NCI-H146 (cell line): Measurements from ENCODE around the gene SLC23A2.
A peak's percentile ranks its signal among the peaks of the same experiment; 100 is the strongest.

Experiments
- DNase-seq: peaks from one replicate; lab custom pipeline; 2025; lab: John Stamatoyannopoulos, UW

SLC23A2 gene

GRCh38 chr20:4966826-4967751 lies 34.2 kb downstream of the SLC23A2 start:
- DNase-seq = peak; percentile 54

GRCh38 chr20:4962241-4962855 lies 39.0 kb downstream of the SLC23A2 start:
- DNase-seq = no peak

DNA sequence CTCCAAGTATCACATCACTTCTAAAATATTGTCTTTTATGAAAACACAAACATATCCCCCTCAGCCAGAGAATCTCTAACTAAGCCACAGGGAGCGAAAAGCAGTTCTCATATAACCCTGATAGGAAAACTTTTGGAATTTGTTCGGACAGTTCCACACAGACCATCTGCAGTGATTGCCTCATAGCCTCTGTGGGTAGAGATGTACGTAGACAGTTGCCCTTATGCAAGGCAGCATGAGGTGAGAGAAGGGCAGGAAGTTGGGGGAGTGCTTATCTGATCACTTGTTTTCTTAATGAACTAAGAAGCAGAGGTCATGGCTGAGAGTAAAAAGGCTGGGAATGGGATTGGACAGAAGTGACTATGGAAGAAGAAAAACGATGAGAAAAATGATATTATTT lies 39.6 kb downstream of the SLC23A2 start:
- no peak for DNase-seq

GRCh38 chr20:4959592-4959991 lies 41.7 kb downstream of the SLC23A2 start:
- DNase-seq = no peak

DNA sequence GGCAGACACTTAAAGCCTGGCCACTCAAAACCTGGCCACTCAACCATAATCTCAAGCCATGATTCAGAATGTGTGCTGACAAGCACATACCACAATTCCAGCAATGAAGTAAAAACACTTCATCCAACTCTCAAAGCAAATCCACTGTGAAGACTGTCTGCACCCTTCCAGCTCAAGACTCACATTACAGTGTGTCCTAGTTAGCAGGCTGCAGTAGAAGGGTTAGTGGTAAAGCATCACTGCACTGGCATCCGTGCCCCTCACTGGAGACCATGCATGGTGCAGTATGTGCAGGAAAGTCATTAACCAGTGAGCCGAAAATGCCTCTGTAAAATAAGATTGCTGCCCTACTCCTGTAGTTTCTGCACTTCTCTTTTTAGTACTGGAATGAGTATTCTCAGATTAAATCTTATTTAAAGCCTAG lies 43.4 kb downstream of the SLC23A2 start:
- no peak for DNase-seq

- no peak for DNase-seq
Observed at GRCh38 chr20:4957187-4957586, 44.1 kb downstream of the SLC23A2 start.

- DNase-seq = peak; percentile 61
Observed at GRCh38 chr20:4956200-4956810, 45.0 kb downstream of the SLC23A2 start.

DNA sequence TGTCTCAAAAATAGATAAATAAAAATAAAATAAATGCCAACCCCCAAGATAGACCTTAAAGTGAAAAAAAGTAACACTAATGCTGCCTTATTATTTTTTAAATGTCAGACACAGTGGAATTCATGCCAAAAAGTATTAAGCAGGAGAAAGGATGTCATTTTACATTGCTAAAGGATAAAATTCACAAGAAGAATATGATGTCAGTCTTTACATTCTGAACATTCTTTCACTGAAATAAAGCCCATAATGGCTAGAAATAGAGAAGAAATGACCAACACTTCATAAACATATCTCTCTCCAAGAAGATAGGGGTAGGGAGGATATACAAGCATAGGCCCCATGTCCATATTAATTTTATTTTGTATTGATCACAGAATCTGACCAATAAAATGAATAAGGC lies 47.4 kb downstream of the SLC23A2 start:
- DNase-seq = no peak

DNA sequence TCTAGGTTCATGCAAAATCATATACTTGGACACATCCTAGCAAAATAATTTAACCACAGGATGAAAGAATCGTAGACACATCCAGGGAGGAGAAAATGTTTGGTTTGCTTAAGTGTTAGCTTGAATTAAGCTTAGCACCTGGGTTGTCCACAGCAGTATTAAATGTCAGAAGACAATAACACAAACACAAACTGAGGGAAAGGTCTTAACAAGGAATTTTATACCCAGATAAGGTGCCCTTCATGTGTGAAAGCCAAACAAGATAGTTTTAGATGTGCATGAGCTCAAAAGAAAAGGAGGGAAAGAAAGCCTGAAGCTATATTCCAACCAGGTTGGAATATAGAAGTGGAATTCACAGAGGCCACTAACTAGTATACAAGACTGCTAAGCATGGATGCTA lies 49.1 kb downstream of the SLC23A2 start:
- DNase-seq = no peak

DNA sequence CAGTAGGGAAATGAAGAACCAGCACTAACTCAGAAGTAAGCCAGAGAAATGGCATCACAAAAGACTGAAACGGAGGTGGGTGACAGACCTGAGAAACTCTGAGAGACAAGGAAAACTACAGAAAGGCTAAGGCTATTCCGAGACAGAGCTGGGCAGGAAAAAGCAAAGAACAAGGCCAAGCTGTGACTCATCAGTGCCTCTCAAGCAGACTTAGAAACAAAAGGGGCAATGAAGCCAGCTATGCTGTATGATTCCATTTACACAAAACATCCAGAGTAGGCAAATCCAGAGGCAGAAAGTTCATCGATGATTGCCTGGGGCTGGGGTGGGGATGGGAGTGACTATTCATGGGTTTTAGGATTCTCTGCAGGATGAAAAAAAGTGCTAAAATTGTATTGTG lies 50.0 kb downstream of the SLC23A2 start:
- no peak for DNase-seq

DNA sequence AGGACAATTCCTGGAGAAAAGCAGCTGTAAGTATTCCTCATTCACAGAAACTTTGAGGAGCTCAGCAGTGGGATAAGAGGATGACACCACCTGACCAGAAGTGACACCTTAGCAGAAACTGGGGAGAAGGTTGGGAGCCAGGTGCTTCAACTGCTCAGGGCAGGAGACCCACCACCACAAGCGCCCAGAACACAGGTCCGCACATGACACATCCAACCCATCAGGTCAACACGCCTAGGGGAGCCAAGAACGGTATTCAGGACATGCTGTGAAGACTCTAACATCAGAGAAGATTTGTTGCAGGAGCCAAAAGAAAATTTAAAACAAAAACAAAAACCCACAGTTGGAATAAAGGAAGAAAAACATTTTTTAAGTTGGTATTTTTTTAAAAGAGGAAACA lies 50.5 kb downstream of the SLC23A2 start:
- DNase-seq = no peak

- DNase-seq = no peak
Observed at GRCh38 chr20:4950437-4950836, 50.9 kb downstream of the SLC23A2 start.

DNA sequence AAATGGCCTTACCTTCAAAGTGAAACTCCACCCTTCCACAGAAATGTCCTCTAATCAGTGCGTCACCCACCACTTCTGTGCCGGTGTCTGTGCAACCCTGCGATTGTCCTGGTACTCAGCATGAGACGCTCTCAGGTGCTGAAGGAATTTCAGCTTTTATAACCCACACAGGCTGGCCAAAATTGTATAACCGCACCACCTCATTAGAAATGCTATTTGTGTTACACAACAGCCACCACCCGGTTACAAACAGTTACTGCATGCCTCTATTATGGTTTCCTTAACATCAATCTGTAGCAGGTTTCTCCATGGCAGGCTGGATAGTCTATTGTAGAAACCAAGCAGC lies 51.5 kb downstream of the SLC23A2 start:
- DNase-seq = no peak

DNA sequence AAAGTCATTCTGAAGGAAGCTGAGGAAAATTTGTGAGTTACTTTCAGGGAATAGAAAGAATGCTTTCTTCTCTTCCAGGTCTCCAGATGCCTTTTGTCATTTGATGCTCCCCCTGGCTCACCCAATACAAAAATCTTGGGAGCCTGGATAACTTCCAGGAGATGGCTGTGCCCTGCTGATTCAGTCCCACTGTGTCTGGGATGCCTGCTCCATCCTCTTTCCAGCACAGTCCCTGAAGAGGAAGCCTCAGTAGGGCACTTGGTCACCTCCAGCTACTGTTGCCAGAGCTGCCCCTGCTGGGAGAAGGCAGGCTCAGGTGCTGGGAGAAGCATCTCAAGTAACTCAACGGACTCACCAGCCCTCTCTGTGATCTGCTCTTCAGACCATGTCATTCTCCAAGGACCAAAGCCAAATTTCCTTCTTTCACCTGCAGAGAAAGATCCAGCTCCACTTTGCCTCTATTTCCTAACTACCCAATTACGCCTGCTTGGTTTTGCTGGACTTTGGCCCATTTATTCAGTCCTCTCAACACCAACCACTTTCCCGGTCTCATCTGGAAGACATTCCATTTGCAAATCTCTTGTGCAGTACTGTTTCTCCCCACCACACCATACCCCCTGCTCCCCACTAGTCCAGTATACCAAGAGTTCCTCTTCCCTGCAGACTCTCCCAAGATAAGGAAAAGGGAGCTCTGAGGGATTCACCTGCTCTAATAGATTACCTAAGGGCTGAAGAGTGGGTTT lies 53.3 kb downstream of the SLC23A2 start:
- DNase-seq = no peak

- no peak for DNase-seq
Observed at GRCh38 chr20:4946986-4947385, 54.3 kb downstream of the SLC23A2 start.

DNA sequence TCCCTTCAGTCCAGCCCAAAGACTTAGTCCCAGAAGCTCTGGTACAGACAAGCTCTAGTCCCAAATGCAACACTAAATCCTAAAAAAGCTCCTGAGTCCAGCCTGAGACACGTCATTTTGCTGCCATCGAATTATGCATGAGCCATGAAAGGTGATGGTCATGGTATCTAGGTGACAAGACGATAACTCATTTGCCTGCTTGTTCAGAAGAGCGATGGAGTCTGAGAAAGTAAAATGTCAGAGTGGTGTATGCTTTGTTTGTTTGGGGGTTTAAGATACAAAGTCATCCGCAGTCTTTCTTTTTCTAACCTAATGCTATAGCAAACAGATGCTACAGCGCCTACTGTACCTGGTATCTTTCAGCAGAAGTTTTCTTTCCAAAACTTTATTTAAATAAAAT lies 54.7 kb downstream of the SLC23A2 start:
- DNase-seq = no peak

GRCh38 chr20:4944518-4945313 lies 56.6 kb downstream of the SLC23A2 start:
- no peak for DNase-seq

- no peak for DNase-seq
Observed at GRCh38 chr20:4942331-4942730, 59.0 kb downstream of the SLC23A2 start.

DNA sequence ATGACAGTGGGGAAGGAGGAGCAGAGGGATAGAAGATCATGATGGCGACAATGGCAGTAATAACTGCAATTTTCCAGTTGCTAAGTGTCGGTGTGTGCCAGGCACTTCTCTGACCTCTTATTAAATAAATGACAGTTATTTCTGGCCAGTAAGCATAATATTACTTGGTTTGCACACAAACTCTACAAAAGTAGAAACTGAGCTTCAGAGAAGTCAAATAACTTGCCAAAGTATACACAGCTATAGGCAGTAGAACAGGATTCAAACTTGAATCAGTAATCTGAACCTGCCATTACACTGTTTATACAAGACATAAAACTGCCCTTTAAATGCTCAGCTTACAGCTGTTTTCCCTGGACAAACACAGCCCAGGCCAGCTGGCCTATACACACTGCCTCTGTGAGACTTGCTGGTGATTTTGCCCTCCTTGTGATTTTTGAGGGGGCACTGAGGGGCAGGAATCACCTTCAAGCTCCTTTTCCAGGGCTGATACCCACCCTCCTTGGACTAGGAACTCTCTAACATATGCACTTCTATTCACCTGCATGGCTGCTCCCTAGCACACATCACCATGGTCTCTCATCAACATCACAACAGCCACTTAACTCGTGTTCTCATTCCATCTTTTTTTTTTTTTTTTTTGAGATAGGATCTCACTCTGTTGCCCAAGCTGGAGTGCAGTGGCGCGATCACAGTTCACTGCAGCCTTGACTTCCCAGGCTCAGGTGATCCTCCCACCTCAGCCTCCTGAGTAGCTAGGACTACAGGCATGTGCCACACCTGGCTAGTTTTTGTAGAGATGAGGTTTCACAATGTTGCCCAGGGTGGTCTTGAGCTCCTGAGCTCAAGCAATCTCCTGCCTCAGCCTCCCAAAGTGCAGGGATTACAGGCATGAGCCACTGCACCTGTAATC lies 63.6 kb downstream of the SLC23A2 start:
- DNase-seq = peak; percentile 89

- no peak for DNase-seq
Observed at GRCh38 chr20:4936851-4937406, 64.4 kb downstream of the SLC23A2 start.
